BJ (cell line): ENCODE data around the gene DBN1. TPM values are rescaled to one million over a fixed set of nuclear protein-coding genes. Genes with fewer than 3 reads are reported as not detected.
A peak's percentile ranks its signal among the peaks of the same experiment; 100 is the strongest.

Source experiments
- CTCF ChIA-PET: fragments of 350-600 bp; formaldehyde crosslinking; extraction: SDS; loops from one replicate; lab custom pipeline; 2021; ENCODE audit warnings: antibody characterized with exemption, inconsistent platforms; lab: Yijun Ruan, JAX
- POLR2A ChIA-PET: fragments of 300-600 bp; sonication (Branson Sonifier 250); formaldehyde crosslinking; extraction: SDS; loops from one replicate; lab custom pipeline; 2021; ENCODE audit warnings: antibody characterized with exemption; lab: Charles Lee
- DNase-seq: peaks from one replicate; pipeline ENCODE4 v3.0.0-alpha.2; 2011; ENCODE audit warnings: low read depth
- H3K27me3 ChIP-seq: 2 replicates; pipeline ENCODE4 v1.6.0; 2011; ENCODE audit warnings: low read length; ENCODE audit not compliant: control insufficient read depth, insufficient read depth
- H3K36me3 ChIP-seq: 2 replicates; pipeline ENCODE4 v1.5.1; 2011; ENCODE audit warnings: low read length; ENCODE audit not compliant: control insufficient read depth, insufficient read depth
- H3K4me3 ChIP-seq: 2 replicates; pipeline ENCODE4 v1.5.1; 2011; ENCODE audit warnings: low read depth, mild to moderate bottlenecking, control low read depth, low read length
- polyA plus RNA-seq: library from polyadenylated mRNA; depleted of rRNA; stranded (reverse); fragments of >200 nt; gene quantifications from 2 replicates; pipeline ENCODE4 v1.2.3, GENCODE V29; 2011
- TF ChIP-seq, protein P1 (sequence below): IDR thresholded peaks from 2 replicates; pipeline ENCODE4 v1.5.1; 2011; ENCODE audit warnings: low read depth, mild to moderate bottlenecking, control low read depth, inconsistent platforms, low read length, moderate library complexity; ENCODE audit not compliant: insufficient read depth

The DBN1 gene
- polyA plus RNA-seq, 1 experiment: 176 TPM

DNA sequence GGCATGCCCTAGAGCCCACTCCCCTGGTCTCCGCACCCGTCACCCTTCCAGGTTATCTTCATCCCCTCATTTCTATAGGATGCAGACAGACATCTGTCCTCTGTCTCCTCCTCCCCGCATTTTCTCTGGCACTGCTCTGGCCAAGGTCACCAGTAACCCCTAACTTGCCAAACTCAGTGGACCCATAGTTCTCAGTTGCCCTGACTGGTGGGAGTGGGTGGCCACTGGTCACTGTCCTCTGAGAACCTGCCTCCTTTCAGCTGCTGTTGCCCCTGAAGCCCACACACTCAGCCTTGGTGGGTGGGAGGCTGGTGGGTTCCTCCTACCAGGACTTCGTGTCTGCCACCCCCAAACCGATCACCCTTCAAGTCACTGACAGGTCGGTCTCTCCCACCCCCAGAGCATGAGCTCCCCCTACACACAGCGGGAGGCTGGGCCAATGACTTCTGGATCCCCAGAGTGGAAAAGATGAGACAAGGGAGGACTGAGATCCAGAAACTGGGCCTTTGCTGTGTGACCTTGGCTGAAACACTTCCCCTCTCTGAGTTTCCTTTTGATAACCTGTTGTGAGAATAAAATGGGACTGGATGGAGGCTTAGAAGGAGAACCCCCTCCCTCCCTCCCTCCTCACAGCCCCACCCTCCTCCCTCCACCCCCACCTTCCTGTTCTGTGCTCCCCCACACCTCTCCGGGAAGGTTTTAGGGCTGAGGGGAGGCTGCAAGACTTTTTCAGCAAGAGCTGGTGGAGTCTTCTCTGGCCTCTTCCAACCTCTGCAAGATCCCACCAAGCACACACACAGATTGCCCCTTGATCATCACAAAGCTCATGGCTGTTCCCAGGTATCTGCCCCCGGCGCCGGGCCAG is 2.4 kb upstream of the DBN1 start:
- DNase-seq: no peak
- no peak overlapping the region for H3K4me3 ChIP-seq
- H3K36me3 ChIP-seq: peaks cover 4% of the 10 kb centered on the region
- POLR2A ChIA-PET: no interaction called here
- CTCF ChIA-PET: interaction anchor here (0.9 to 8.3 kb wide), 5 partner anchors 10 to 71 kb away, joined by 3 to 85 read pairs (median 4); partner anchors contain the start of gene PDLIM7
- TF ChIP-seq, protein P1, sequence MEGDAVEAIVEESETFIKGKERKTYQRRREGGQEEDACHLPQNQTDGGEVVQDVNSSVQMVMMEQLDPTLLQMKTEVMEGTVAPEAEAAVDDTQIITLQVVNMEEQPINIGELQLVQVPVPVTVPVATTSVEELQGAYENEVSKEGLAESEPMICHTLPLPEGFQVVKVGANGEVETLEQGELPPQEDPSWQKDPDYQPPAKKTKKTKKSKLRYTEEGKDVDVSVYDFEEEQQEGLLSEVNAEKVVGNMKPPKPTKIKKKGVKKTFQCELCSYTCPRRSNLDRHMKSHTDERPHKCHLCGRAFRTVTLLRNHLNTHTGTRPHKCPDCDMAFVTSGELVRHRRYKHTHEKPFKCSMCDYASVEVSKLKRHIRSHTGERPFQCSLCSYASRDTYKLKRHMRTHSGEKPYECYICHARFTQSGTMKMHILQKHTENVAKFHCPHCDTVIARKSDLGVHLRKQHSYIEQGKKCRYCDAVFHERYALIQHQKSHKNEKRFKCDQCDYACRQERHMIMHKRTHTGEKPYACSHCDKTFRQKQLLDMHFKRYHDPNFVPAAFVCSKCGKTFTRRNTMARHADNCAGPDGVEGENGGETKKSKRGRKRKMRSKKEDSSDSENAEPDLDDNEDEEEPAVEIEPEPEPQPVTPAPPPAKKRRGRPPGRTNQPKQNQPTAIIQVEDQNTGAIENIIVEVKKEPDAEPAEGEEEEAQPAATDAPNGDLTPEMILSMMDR: no peak
- no peaks in the 10 kb centered on the region for H3K27me3 ChIP-seq

DNA sequence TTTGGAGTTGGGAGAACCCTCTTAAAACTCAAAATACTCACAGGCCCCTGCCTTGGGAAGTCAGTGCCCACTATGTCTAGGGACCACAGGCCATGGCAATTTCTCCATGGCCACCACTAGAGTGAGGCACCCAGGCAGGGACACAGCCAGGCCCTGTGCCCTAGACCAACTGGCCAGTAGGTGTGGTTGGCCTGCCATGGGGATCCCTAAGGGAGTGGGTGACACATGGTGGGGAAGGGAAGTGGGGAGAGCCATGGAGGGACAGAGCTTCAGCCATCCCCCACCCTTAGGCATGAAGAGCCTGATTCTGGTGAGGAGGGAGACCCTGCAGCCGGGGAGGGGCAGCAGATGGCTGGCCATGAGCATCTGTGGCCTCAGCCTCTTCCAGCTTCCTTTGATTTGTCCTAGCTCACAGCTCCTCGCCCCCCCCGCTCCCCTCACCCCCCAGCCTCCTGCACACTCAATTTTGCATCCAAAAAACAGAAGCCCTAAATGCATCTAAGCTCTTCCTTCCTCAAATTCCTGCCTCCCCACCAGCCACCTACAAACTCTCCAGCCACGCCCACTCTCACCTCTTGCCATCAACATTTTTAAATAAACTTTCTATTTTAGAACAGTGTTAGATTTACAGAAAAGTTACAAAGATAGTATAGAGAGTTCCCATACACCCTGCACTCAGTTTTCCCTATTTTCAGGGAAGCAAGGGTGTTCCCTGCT is 1.6 kb upstream of the DBN1 start:
- Histone ChIP-seq H3K27me3 (no peaks in the 10 kb centered on the region), H3K4me3 (no peak overlapping the region), H3K36me3 (peaks cover 5% of the 10 kb centered on the region)
- no peak for DNase-seq
- TF ChIP-seq, protein P1: no peak
- CTCF ChIA-PET: interaction anchor here (0.9 to 8.3 kb wide), 4 partner anchors 9 to 71 kb away, joined by 3 to 85 read pairs (median 12); partner anchors contain the start of gene PDLIM7
- POLR2A ChIA-PET: no interaction called here

DNA sequence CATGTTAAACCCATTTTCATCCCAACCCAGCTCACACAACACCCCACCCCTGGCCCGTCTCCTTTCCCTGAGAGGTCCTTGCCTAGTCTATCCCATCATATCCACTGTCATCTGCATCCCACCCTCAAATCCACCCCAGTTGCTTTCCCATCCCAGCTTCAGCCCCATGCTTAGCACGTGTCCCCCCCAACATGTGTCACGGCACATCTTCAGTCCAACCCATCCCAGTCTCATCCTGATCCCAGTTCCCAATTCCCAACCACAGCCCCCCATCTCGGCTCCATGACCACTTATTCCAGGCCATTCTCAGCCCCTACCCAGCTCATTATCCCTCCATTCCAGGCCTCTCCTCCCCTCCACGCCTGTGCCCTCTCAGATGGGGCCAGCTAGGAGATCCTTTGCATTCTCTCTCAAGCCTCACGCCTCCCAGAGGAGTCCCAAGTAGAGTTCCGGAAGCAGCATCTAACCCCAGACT is 605 bp upstream of the DBN1 start:
- POLR2A ChIA-PET: no interaction called here
- CTCF ChIA-PET: interaction anchor here (0.6 to 4.3 kb wide), 3 partner anchors 19 to 24 kb away, joined by 4 to 20 read pairs (median 17); no protein-coding TSS in a partner anchor
- TF ChIP-seq, protein P1: no peak
- peaks cover 5% of the 10 kb centered on the region; the same call in 1 of the 2 replicates for H3K36me3 ChIP-seq
- no peak overlapping the region for H3K4me3 ChIP-seq
- DNase-seq: no peak
- H3K27me3 ChIP-seq: no peaks in the 10 kb centered on the region

DNA sequence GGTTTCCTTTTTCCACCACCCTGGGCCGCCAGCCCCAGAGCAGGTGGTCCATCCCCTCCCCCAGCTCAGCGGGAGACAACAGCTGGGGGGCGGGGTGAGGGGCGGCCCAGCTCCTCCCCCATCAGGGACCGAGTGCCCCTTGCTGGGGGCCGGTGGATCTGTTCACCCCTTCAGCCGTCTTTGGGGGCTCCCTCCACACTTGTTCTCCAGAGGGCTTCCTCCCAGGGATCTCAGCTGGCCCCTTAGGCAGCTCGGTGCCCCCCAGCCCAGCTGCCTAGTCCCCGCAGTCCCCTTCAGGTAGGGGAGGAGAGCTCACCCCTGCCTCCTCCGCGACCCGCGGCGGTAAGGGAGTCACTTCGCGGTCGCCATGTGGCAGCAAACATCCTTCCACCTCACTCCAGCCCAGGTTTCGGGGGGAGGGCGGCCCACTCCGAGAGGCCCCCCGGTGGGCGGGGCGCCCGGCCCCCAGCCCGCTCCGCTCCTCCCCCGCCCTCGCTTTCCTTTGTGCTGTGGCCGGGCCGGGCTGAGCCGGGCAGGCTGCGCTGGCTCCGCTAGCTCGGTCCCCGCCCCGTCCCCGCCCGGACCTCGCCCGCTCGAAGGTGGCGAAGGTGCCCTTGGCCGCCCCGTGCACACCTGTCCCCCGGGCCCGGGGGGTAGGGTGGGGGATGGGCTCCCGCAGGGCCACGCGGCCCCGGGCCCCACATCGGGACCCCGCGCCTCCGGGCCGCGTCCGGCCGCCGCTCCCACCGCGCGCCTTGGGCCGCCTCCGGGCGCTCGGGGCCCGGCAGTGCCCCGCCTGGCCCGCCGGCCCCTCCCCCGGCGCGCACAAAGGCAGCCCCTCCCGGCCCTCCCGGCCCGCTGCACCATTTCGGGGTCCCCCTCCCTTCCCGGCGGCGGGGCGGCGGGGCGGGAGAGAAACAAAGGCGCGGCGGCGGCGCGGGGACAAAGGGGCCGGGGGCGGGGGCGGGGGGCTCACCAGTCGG is 683 bp downstream of the DBN1 start:
- peak overlapping the region; percentile 54 for H3K4me3 ChIP-seq
- ChIA-PET CTCF (interaction anchor here (0.7 to 6.3 kb wide), 9 partner anchors 13 to 154 kb away, joined by 3 to 35 read pairs (median 6); no protein-coding TSS in a partner anchor), POLR2A (interaction anchor here (1.5 kb wide), 1 partner anchor 23 kb away, joined by 6 read pairs; no protein-coding TSS in a partner anchor)
- TF ChIP-seq, protein P1: no peak
- H3K27me3 ChIP-seq: no peaks in the 10 kb centered on the region
- no peak for DNase-seq
- H3K36me3 ChIP-seq: peaks cover 10% of the 10 kb centered on the region
